ENCODE results near the gene EPHB2. TPM values are rescaled to one million over a fixed set of nuclear protein-coding genes. Genes with fewer than 3 reads are reported as not detected.
"Not testable (repeated sequence)": the region's sequence is repeated elsewhere in the genome, so short reads cannot be mapped to it uniquely, and the experiment has no call there.

Gene EPHB2
- total RNA-seq, 1 donor from 2014 or later: 3.7 TPM

GRCh38 chr1:22836850-22837249 lies 126.2 kb downstream of the EPHB2 start:
- DNase-seq (ENCODE audit: low spot score): no peak

- DNase-seq (ENCODE audit: low spot score): no peak
Observed at GRCh38 chr1:22837332-22837731, 126.7 kb downstream of the EPHB2 start.

GRCh38 chr1:22838965-22839364 lies 128.3 kb downstream of the EPHB2 start:
- no peak for DNase-seq (ENCODE audit: low spot score)

GRCh38 chr1:22839806-22840205 lies 129.2 kb downstream of the EPHB2 start:
- no peak for DNase-seq (ENCODE audit: low spot score)

- no peak for DNase-seq (ENCODE audit: low spot score)
Observed at GRCh38 chr1:22841142-22841541, 130.5 kb downstream of the EPHB2 start.

- DNase-seq (ENCODE audit: low spot score): no peak
Observed at GRCh38 chr1:22841860-22842281, 131.2 kb downstream of the EPHB2 start.

- not testable (repeated sequence) for DNase-seq (ENCODE audit: low spot score)
Observed at GRCh38 chr1:22843441-22844183, 133.0 kb downstream of the EPHB2 start.

GRCh38 chr1:22844621-22845020 lies 134.0 kb downstream of the EPHB2 start:
- DNase-seq (ENCODE audit: low spot score): no peak

GRCh38 chr1:22845398-22845935 lies 134.8 kb downstream of the EPHB2 start:
- DNase-seq (ENCODE audit: low spot score): no peak

- DNase-seq (ENCODE audit: low spot score): no peak
Observed at GRCh38 chr1:22846458-22846857, 135.8 kb downstream of the EPHB2 start.

- no peak for DNase-seq (ENCODE audit: low spot score)
Observed at GRCh38 chr1:22847249-22847648, 136.6 kb downstream of the EPHB2 start.

- no peak for DNase-seq (ENCODE audit: low spot score)
Observed at GRCh38 chr1:22847709-22848108, 137.1 kb downstream of the EPHB2 start.

GRCh38 chr1:22848405-22848804 lies 137.8 kb downstream of the EPHB2 start:
- DNase-seq (ENCODE audit: low spot score): no peak

GRCh38 chr1:22849770-22850169 lies 139.1 kb downstream of the EPHB2 start:
- DNase-seq (ENCODE audit: low spot score): no peak

- no peak for DNase-seq (ENCODE audit: low spot score)
Observed at GRCh38 chr1:22850281-22850680, 139.6 kb downstream of the EPHB2 start.

GRCh38 chr1:22850681-22851080 lies 140.0 kb downstream of the EPHB2 start:
- peak; percentile 28 for DNase-seq (ENCODE audit: low spot score)

GRCh38 chr1:22851517-22851916 lies 140.9 kb downstream of the EPHB2 start:
- no peak for DNase-seq (ENCODE audit: low spot score)

- DNase-seq (ENCODE audit: low spot score): no peak
Observed at GRCh38 chr1:22852144-22852655, 141.6 kb downstream of the EPHB2 start.

GRCh38 chr1:22853651-22854185 lies 143.1 kb downstream of the EPHB2 start:
- DNase-seq (ENCODE audit: low spot score): no peak

GRCh38 chr1:22854688-22855565 lies 144.3 kb downstream of the EPHB2 start:
- DNase-seq (ENCODE audit: low spot score): no peak

GRCh38 chr1:22855668-22856606 lies 145.3 kb downstream of the EPHB2 start:
- DNase-seq (ENCODE audit: low spot score): no peak
